ENCODE measurements around the gene SERINC4. TPM values are rescaled to one million over a fixed set of nuclear protein-coding genes. Genes with fewer than 3 reads are reported as not detected.
"Not testable (repeated sequence)": the region's sequence is repeated elsewhere in the genome, so short reads cannot be mapped to it uniquely, and the experiment has no call there.

SERINC4 gene
- total and polyA plus RNA-seq, 2 of the 4 experiments (the other 2 are of a cell fraction): under 0.01 to 0.09 TPM

DNA sequence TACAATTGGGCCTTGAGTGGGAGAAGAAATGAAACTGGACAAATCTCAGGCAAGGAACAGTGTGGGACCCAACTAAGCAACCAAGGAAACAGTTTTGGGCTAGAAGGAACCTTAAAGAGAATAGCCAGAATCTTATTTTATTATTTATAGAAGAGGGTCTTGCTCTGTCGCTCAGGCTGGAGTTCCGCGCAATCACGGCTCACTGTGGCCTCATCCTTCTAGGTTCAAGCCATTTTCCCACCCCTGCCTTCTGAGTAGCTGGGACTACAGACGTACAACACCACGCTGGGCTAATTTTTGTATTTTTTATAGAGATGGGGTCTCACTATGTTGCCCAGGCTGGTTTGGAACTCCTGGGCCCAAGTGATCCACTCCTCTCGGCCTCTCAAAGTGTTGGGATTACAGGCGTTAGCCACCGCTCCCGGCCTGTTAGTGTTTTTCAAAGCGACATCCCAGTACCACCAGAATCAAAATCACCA lies 26.0 kb upstream of the SERINC4 start:
- H3K4ac ChIP-seq (ENCODE audit: low read depth, low read length): 0 out of 2 replicates have a peak overlapping the region, but pooled peaks have one; percentile 18
- peak overlapping the region; percentile 63; the same call in 1 of the 2 replicates for H2AK5ac ChIP-seq (ENCODE audit: low read depth, low read length)
- DNase-seq: no peak
- no peak overlapping the region for H3K4me2 ChIP-seq (ENCODE audit: low read depth, low read length)
- no peak overlapping the region for H3K27ac ChIP-seq (ENCODE audit: insufficient read depth, low read length)
- no peak overlapping the region for H3K18ac ChIP-seq (ENCODE audit: low read depth, low read length)
- peaks cover 2% of the 10 kb centered on the region; the same call in 1 of the 2 replicates for H3K4me1 ChIP-seq (ENCODE audit: control insufficient read depth, insufficient read depth, low read length)
- ChIA-PET CTCF (no interaction called here), POLR2A (ENCODE audit: unreplicated experiment) (no interaction called here)
- in situ Hi-C loops (cut with MboI; ENCODE audit: low sequenced_read_pairs): no loop called here
- H3K9me1 ChIP-seq (ENCODE audit: insufficient read depth, low read length): peaks cover 8% of the 10 kb centered on the region; the same call in 1 of the 2 replicates
- 100% methylated on average over 3 of the region's 11 CpGs; no CpG with 5 or more reads in 1 of the 2 experiments for WGBS, 2 experiments (ENCODE audit: extremely low coverage in 2 of 2, insufficient read length in 1 of 2)
- no peak overlapping the region; the same call in 1 of the 2 replicates for H4K5ac ChIP-seq (ENCODE audit: low read depth, low read length)
- no peak overlapping the region for H3K14ac ChIP-seq (replicated peaks; ENCODE audit: low read depth, low read length)
- H3K56ac ChIP-seq (ENCODE audit: extremely low read depth, insufficient read depth, low read length): no peak overlapping the region
- peaks cover 10 to 44% of the 10 kb centered on the region in 2 experiments; a peak in 3 of 4 replicates for H3K79me1 ChIP-seq (ENCODE audit: low read depth in 1 of 2, low read length in 2 of 2)
- H4K8ac ChIP-seq (ENCODE audit: low read depth in 2 of 2, low read length in 2 of 2): peak overlapping the region; percentile 71 to 73
- H2BK120ac ChIP-seq (ENCODE audit: low read depth, low read length): no peak overlapping the region
- no peaks in the 10 kb centered on the region for H3K27me3 ChIP-seq (ENCODE audit: control insufficient read depth, insufficient read depth, low read length)
- no peak overlapping the region for H2BK5ac ChIP-seq (ENCODE audit: low read depth, low read length, poor library complexity, severe bottlenecking)
- no peaks in the 10 kb centered on the region for H3K36me3 ChIP-seq (ENCODE audit: control insufficient read depth, insufficient read depth, low read length)
- no peak overlapping the region for H2AFZ ChIP-seq (replicated peaks; ENCODE audit: low read length, poor library complexity)
- no peak overlapping the region for H4K91ac ChIP-seq (ENCODE audit: insufficient read depth, low read depth, low read length)
- no peak overlapping the region for H2BK20ac ChIP-seq (ENCODE audit: low read depth, low read length)
- no peak overlapping the region for H3K23ac ChIP-seq (ENCODE audit: low read depth, low read length)
- H2BK15ac ChIP-seq (ENCODE audit: low read depth, low read length): 0 out of 3 replicates have a peak overlapping the region, but pooled peaks have one; percentile 17
- H3K4me3 ChIP-seq (ENCODE audit: insufficient read depth, low read depth, low read length): no peak overlapping the region
- no peak for TF ChIP-seq USF2 (IDR thresholded peaks at IDR 0.05; ENCODE audit: low read depth, low read length)
- no peak for TF ChIP-seq RCOR1 (IDR thresholded peaks at IDR 0.05; ENCODE audit: insufficient replicate concordance, low read length)
- TF ChIP-seq CHD1 (IDR thresholded peaks at IDR 0.05; ENCODE audit: low read depth, low read length): no peak
- TF ChIP-seq BHLHE40 (IDR thresholded peaks at IDR 0.05; ENCODE audit: low read depth, low read length): no peak
- no peak for TF ChIP-seq MAFK (IDR thresholded peaks at IDR 0.05; ENCODE audit: low read depth, low read length)
- H4K20me1 ChIP-seq (ENCODE audit: insufficient read depth, low read length): peaks cover 7% of the 10 kb centered on the region; the same call in 1 of the 2 replicates
- H3K9ac ChIP-seq (ENCODE audit: low read depth, low read length): no peak overlapping the region
- intact Hi-C loops (cut with micrococcal nuclease): no loop called here
- H3K9me3 ChIP-seq (ENCODE audit: control insufficient read depth, insufficient read depth, low read length): no peaks in the 10 kb centered on the region
- ATAC-seq (ENCODE audit: low read depth): no peak
- peak overlapping the region; percentile 32 for H2AK9ac ChIP-seq (replicated peaks; ENCODE audit: low read depth, low read length, poor library complexity)
- BruUV-seq (replicated peaks): no TSS peak
- dilution Hi-C loops (cut with HindIII; ENCODE audit: low sequenced_read_pairs, unreplicated experiment): no loop called here

DNA sequence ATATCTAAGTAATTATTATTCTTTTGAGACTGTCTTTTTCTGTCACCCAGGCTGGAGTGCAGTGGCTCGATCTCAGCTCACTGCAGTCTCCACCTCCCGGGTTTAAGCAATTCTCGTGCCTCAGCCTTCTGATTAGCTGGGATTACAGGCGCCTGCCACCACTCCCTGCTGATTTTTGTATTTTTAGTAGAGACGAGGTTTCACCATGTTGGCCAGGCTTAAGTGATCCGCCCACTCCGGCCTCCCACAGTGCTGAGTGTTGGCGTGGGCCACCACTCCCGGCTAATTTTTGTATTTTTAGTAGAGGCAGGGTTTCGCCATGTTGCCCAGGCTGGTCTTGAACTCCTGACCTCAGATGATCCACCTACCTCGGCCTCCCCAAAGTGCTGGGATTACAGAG lies 25.3 kb upstream of the SERINC4 start:
- H3K4ac ChIP-seq (ENCODE audit: low read depth, low read length); H3K9me1 ChIP-seq (ENCODE audit: insufficient read depth, low read length); H3K9me3 ChIP-seq (ENCODE audit: control insufficient read depth, insufficient read depth, low read length); CTCF ChIA-PET; H3K23ac ChIP-seq (ENCODE audit: low read depth, low read length); H3K36me3 ChIP-seq (ENCODE audit: control insufficient read depth, insufficient read depth, low read length); H3K56ac ChIP-seq (ENCODE audit: extremely low read depth, insufficient read depth, low read length); H3K4me2 ChIP-seq (ENCODE audit: low read depth, low read length); H4K91ac ChIP-seq (ENCODE audit: insufficient read depth, low read depth, low read length); H2BK15ac ChIP-seq (ENCODE audit: low read depth, low read length); H2AK5ac ChIP-seq (ENCODE audit: low read depth, low read length); in situ Hi-C loops (cut with MboI; ENCODE audit: low sequenced_read_pairs); H2BK20ac ChIP-seq (ENCODE audit: low read depth, low read length); H2BK120ac ChIP-seq (ENCODE audit: low read depth, low read length); H3K27ac ChIP-seq (ENCODE audit: insufficient read depth, low read length); POLR2A ChIA-PET (ENCODE audit: unreplicated experiment); H3K4me3 ChIP-seq (ENCODE audit: insufficient read depth, low read depth, low read length); H3K4me1 ChIP-seq (ENCODE audit: control insufficient read depth, insufficient read depth, low read length); H4K5ac ChIP-seq (ENCODE audit: low read depth, low read length); H2BK5ac ChIP-seq (ENCODE audit: low read depth, low read length, poor library complexity, severe bottlenecking); H4K8ac ChIP-seq (ENCODE audit: low read depth in 2 of 2, low read length in 2 of 2); dilution Hi-C loops (cut with HindIII; ENCODE audit: low sequenced_read_pairs, unreplicated experiment); H3K14ac ChIP-seq (replicated peaks; ENCODE audit: low read depth, low read length); BruUV-seq (replicated peaks); H2AK9ac ChIP-seq (replicated peaks; ENCODE audit: low read depth, low read length, poor library complexity); H3K9ac ChIP-seq (ENCODE audit: low read depth, low read length); H3K18ac ChIP-seq (ENCODE audit: low read depth, low read length); H3K27me3 ChIP-seq (ENCODE audit: control insufficient read depth, insufficient read depth, low read length); DNase-seq; intact Hi-C loops (cut with micrococcal nuclease); H2AFZ ChIP-seq (replicated peaks; ENCODE audit: low read length, poor library complexity); ATAC-seq (ENCODE audit: low read depth): not testable (repeated sequence)
- Histone ChIP-seq H4K20me1 (ENCODE audit: insufficient read depth, low read length) (peaks cover 11% of the 10 kb centered on the region; the same call in 1 of the 2 replicates), H3K79me1 (ENCODE audit: low read depth in 1 of 2, low read length in 2 of 2) (peaks cover 15 to 43% of the 10 kb centered on the region in 2 experiments)
- WGBS, 2 experiments (ENCODE audit: extremely low coverage in 2 of 2, insufficient read length in 1 of 2): 96% methylated on average over 5 of the region's 11 CpGs; no CpG with 5 or more reads in 1 of the 2 experiments

Measured in IMR-90 (cell line).